GM06990 (cell line): ENCODE measurements around the gene MED13L.

Source experiments
- DNase-seq: peaks from one replicate; pipeline ENCODE4 v3.0.0-alpha.2; 2011; ENCODE audit not compliant: insufficient read length; ENCODE audit errors: extremely low read depth
- H3K27me3 ChIP-seq: replicated peaks from 2 replicates; pipeline ENCODE4 v1.6.0; 2011; ENCODE audit warnings: low read length; ENCODE audit not compliant: control insufficient read depth, insufficient read depth
- H3K36me3 ChIP-seq: 2 replicates; pipeline ENCODE4 v1.5.1; 2011; ENCODE audit warnings: low read length; ENCODE audit not compliant: control insufficient read depth, insufficient read depth
- H3K4me3 ChIP-seq: replicated peaks from 2 replicates; pipeline ENCODE4 v1.5.1; 2011; ENCODE audit warnings: low read depth, mild to moderate bottlenecking, control low read depth, low read length
- TF ChIP-seq, protein P1 (sequence below): IDR thresholded peaks from 2 replicates; pipeline ENCODE4 v1.5.1; 2011; ENCODE audit warnings: low read length, control low read depth, mild to moderate bottlenecking, inconsistent platforms; ENCODE audit not compliant: insufficient read depth, poor library complexity, severe bottlenecking

Gene MED13L

GRCh38 chr12:115926037-115926670 is 351.3 kb downstream of the MED13L start:
- TF ChIP-seq, protein P1, sequence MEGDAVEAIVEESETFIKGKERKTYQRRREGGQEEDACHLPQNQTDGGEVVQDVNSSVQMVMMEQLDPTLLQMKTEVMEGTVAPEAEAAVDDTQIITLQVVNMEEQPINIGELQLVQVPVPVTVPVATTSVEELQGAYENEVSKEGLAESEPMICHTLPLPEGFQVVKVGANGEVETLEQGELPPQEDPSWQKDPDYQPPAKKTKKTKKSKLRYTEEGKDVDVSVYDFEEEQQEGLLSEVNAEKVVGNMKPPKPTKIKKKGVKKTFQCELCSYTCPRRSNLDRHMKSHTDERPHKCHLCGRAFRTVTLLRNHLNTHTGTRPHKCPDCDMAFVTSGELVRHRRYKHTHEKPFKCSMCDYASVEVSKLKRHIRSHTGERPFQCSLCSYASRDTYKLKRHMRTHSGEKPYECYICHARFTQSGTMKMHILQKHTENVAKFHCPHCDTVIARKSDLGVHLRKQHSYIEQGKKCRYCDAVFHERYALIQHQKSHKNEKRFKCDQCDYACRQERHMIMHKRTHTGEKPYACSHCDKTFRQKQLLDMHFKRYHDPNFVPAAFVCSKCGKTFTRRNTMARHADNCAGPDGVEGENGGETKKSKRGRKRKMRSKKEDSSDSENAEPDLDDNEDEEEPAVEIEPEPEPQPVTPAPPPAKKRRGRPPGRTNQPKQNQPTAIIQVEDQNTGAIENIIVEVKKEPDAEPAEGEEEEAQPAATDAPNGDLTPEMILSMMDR = no peak
- DNase-seq = no peak
- Histone ChIP-seq H3K27me3 (no peaks in the 10 kb centered on the region), H3K4me3 (no peak overlapping the region), H3K36me3 (no peaks in the 10 kb centered on the region)

DNA sequence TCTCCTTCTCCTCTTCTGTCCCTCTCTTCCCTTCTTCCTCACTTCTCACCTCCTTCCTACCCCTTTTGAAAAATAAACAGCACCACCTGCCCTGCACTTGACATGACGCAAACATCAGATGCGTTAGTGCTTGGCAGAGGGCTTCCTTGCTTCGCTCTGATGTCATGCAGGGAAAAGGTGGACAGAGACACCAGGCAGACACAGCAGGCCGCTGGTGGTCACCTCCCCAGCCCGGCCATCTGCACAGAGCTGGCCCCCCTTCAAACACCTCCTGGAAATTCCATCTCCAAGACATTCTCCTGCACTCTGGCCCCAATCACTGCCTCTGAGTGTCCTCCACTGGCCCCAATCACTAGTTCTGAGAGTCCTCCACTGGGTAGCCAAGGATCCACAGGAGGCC is 353.6 kb downstream of the MED13L start:
- Histone ChIP-seq H3K4me3 (no peak overlapping the region), H3K36me3 (no peaks in the 10 kb centered on the region), H3K27me3 (no peaks in the 10 kb centered on the region)
- DNase-seq = no peak
- TF ChIP-seq, protein P1 = no peak

DNA sequence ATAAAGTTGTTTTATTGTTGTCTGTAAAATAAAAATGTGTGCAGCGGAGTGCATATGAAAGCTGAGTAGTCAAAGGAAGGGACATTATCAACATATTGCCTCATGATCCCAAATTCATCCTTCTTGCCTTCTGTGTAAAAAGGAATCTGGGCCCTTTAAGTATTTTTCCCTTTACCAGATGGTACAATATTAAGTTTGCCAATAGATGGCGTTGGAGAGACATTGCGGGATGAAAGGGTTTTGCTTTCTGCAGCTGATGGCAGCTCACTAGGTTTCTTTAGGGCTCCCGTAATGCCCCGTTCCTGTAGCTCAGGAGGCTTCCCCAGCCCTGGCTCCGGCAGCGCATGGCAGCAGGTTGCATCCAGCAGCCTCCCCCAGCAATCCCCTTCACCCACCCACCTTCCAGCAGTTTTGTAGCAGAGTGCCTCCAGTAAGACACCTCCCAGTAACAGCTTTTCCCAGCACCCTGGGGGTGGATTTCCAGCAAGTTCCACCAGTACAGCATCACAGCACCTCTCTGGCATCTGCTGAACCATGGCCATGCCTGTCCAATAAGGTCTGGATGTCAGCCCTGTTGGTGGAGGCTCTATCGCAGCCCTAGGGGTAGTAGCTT is 354.4 kb downstream of the MED13L start:
- DNase-seq = no peak
- H3K4me3 ChIP-seq = no peak overlapping the region
- TF ChIP-seq, protein P1 = peak; percentile 46
- no peaks in the 10 kb centered on the region for H3K27me3 ChIP-seq
- no peaks in the 10 kb centered on the region for H3K36me3 ChIP-seq

DNA sequence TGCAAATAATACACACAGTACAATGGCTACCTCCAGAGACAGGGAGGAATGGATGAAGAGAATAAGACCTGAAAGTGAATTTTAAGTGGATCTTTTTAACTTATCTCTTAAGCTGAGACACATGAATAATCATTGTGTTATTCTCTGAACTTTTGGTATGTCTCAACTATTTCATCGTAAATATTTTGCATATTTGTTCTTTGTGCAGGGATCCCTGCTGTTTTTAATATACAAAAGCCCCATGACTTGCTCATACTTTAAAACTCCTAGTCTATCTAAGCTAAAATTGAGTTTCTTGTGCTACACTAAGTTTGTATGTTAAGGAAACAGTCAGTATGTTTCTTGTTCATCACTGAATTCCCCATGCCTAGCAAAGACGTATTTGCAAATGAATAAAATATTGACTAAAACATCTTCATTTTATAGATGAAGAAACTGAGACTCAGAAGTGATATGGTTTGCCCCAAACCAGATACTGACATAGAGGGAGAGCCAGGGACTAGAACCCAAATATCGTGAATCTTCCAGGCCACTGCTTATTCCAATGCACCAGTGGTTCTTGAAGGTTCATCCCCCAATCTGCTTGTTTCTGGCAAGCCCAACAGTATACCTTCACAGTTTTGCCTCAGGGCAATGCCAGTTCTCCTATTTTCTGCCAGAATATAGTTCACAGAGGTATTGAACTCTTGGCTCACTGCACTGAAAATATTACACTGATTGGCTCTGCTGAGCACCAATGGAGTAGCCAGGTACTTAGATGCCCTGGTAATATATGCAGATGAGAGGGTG is 356.9 kb downstream of the MED13L start:
- H3K27me3 ChIP-seq = no peaks in the 10 kb centered on the region
- TF ChIP-seq, protein P1 = no peak
- no peaks in the 10 kb centered on the region for H3K36me3 ChIP-seq
- no peak for DNase-seq
- no peak overlapping the region for H3K4me3 ChIP-seq

DNA sequence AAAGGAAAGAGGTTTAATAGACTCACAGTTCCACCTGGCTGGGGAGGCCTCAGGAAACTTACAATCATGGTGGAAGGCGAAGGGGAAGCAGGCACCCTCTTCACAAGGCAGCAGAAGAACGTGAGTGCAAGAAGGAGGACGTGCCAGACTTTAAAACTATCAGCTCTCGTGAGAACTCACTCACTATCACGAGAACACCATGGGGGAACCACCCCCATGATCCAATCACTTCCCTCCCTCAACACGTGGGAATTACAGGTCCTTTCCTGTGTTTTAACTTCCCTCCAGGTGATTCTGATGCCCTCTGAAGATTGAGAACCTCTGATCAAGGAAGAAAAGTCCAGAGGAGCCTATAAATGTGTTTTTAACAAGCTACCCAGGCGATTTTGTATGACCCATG is 358.7 kb downstream of the MED13L start:
- Histone ChIP-seq H3K36me3 (no peaks in the 10 kb centered on the region), H3K27me3 (no peaks in the 10 kb centered on the region), H3K4me3 (no peak overlapping the region)
- TF ChIP-seq, protein P1 = no peak
- DNase-seq = no peak
